K562 (cell line): ENCODE results near the gene TEAD3. TPM values are rescaled to one million over a fixed set of nuclear protein-coding genes. Genes with fewer than 3 reads are reported as not detected.
A peak's percentile ranks its signal among the peaks of the same experiment; 100 is the strongest.

Experiments
- BDP1 ChIP-seq: IDR thresholded peaks from 3 replicates; pipeline ENCODE4 v1.6.1; 2011; ENCODE audit not compliant: insufficient read length, insufficient read depth
- CCNT2 ChIP-seq: IDR thresholded peaks from 2 replicates; pipeline ENCODE4 v1.6.1; 2011; ENCODE audit warnings: borderline replicate concordance, low read depth, mild to moderate bottlenecking, moderate library complexity, mixed read lengths, low read length; ENCODE audit not compliant: insufficient read length; ENCODE audit errors: extremely low read depth
- FOXA1 ChIP-seq: fragments of 450-650 bp; IDR thresholded peaks from 2 replicates; pipeline ENCODE4 v1.6.1; 2016; ENCODE audit warnings: mild to moderate bottlenecking, borderline replicate concordance
- NCOA1 ChIP-seq: fragments of 450-650 bp; IDR thresholded peaks from 2 replicates; pipeline ENCODE4 v1.6.1; 2016; ENCODE audit warnings: low read depth
- PRPF4 ChIP-seq: fragments of 200-400 bp; formaldehyde crosslinking; IDR thresholded peaks from one replicate; pipeline ENCODE4 v1.6.1; 2017; ENCODE audit warnings: low read length, low read depth, mild to moderate bottlenecking; ENCODE audit not compliant: insufficient read depth, poor library complexity, severe bottlenecking
- RFX1 ChIP-seq: fragments of 450-650 bp; IDR thresholded peaks from 2 replicates; pipeline ENCODE4 v1.6.1; 2016; ENCODE audit warnings: mild to moderate bottlenecking, moderate library complexity
- RHOXF2B ChIP-seq: fragments of 250-450 bp; sonication (Bioruptor Pico); conservative IDR thresholded peaks from 2 replicates; pipeline ENCODE4 v1.5.1; 2021
- SMARCC2 ChIP-seq: fragments of 450-650 bp; IDR thresholded peaks from 2 replicates; pipeline ENCODE4 v1.6.1; 2017; ENCODE audit warnings: antibody characterized with exemption, moderate library complexity, mild to moderate bottlenecking, low read depth
- TFE3 ChIP-seq: fragments of 450-650 bp; formaldehyde crosslinking; IDR thresholded peaks from 2 replicates; pipeline ENCODE4 v1.4.0; 2020; ENCODE audit warnings: mild to moderate bottlenecking, mixed read lengths
- ZBTB33 ChIP-seq: sonication (generic); formaldehyde crosslinking; IDR thresholded peaks from 2 replicates; pipeline ENCODE4 v1.8.1; 2023; ENCODE audit warnings: mild to moderate bottlenecking, missing genetic modification reagents
- ZNF217 ChIP-seq: sonication (generic); formaldehyde crosslinking; IDR thresholded peaks from 2 replicates; pipeline ENCODE4 v1.8.0; 2022; ENCODE audit warnings: mild to moderate bottlenecking, missing genetic modification reagents
- ZNF23 ChIP-seq: fragments of 250-450 bp; sonication (Bioruptor Pico); IDR thresholded peaks from 2 replicates; pipeline ENCODE4 v1.4.0; 2020; ENCODE audit warnings: mild to moderate bottlenecking
- ZNF282 ChIP-seq: sonication (generic); formaldehyde crosslinking; IDR thresholded peaks from 2 replicates; pipeline ENCODE4 v1.8.1; 2023; ENCODE audit warnings: missing genetic modification reagents
- ZNF655 ChIP-seq: fragments of 250-450 bp; sonication (Bioruptor Pico); IDR thresholded peaks from 2 replicates; pipeline ENCODE4 v1.5.0; 2021
- ZNF75A ChIP-seq: fragments of 450-650 bp; formaldehyde crosslinking; IDR thresholded peaks from 2 replicates; pipeline ENCODE4 v1.4.0; 2020; ENCODE audit warnings: mild to moderate bottlenecking
- ZNF77 ChIP-seq: fragments of 250-450 bp; sonication (Bioruptor Pico); IDR thresholded peaks from 2 replicates; pipeline ENCODE4 v1.5.0; 2020
- polyA plus RNA-seq, 8 experiments: library from polyadenylated mRNA; depleted of rRNA in 4 of 8; stranded (reverse) in 5 of 8; unstranded in 3 of 8; fragments of >200 nt; fragmentation: Nextera tagmentation in 2 of 8; fragmentation: Illumina TruSeq in 1 of 8; extraction: Ambion mirVana in 2 of 8; extraction: Trizol in 1 of 8; gene quantifications; 2 replicates each; pipeline versions ENCODE4 v1.2.1 to v1.2.3, GENCODE V29; 2011 to 2014; ENCODE audit warnings: inconsistent platforms in 1 of 8, missing spikeins in 1 of 8
- total RNA-seq, 7 experiments: library from RNA; depleted of rRNA in 6 of 7; stranded (reverse); fragments of >200 nt in 6 of 7; fragmentation: Illumina TruSeq in 2 of 7; extraction: Trizol in 2 of 7; gene quantifications; 2 replicates each; pipeline versions ENCODE4 v1.2.1 to v1.2.3, GENCODE V29; 2011 to 2021; ENCODE audit warnings: low replicate concordance in 1 of 7
- TF ChIP-seq, protein P1 (sequence below): fragments of 450-650 bp; IDR thresholded peaks from 2 replicates; pipeline ENCODE4 v1.6.1; 2016; ENCODE audit warnings: mild to moderate bottlenecking
- TF ChIP-seq, protein P2 (sequence below): IDR thresholded peaks from 2 replicates; pipeline ENCODE4 v1.6.1; 2011; ENCODE audit not compliant: insufficient read length; ENCODE audit errors: extremely low read depth

TEAD3 gene
- total and polyA plus RNA-seq, 9 of the 15 experiments (the other 6 are each of a cell fraction or from before 2014, with no cell fraction given): 0.63 to 13.2 (median 3.3) TPM

DNA sequence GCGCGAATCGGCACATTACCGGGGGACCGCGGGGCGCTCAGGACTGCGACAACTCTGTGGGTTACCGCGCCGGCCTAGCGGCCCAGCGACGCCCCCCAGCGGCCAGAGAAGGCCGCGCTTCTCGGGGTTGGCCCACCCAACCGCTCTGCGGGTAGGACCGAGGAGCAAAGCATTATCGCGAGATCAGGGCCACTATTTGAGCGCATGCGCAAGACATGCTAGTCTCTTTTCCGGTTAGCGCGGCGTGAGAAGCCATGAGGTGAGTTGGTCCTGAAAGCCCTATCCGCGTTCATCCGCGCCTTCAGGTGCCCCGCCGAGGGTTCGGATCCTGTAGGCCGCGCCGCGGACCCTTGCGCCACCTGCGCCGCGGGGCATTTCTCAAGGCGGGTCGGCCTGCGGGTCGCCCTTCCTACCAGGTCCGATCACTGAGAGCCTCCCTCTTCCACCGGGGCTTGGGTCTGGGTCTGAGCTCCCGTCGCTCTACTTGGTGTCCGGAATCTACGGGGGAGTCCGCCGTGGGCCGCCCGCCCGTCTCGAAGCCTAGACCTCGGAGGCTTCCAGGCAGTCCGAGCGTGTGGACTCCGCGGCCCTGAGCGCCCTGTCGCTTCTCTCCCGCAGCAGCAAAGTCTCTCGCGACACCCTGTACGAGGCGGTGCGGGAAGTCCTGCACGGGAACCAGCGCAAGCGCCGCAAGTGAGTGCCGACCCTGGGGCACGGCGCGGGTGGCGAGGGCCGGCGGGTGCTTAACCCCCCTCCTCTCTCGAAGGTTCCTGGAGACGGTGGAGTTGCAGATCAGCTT, 28.5 kb downstream of the TEAD3 start, which contains the start of gene RPL10A (continued):
- TF ChIP-seq ZNF655 (no peak), ZNF282 (CRISPR knock-in tag) (no peak; the same call in 1 of the 2 replicates), SMARCC2 (no peak), ZNF217 (CRISPR knock-in tag) (no peak), NCOA1 (no peak; the same call in 1 of the 2 replicates), RHOXF2B (CRISPR knock-in tag) (0 out of 2 replicates have a peak, but pooled peaks have one; percentile 63), CCNT2 (peak; percentile 87), ZNF23 (CRISPR knock-in tag) (no peak), PRPF4 (peak; percentile 94), RFX1 (no peak), ZNF75A (CRISPR knock-in tag) (no peak), ZNF77 (CRISPR knock-in tag) (no peak), BDP1 (no peak), FOXA1 (no peak), ZBTB33 (CRISPR knock-in tag) (no peak; the same call in 1 of the 2 replicates), TFE3 (CRISPR knock-in tag) (no peak)
- TF ChIP-seq, protein P1, sequence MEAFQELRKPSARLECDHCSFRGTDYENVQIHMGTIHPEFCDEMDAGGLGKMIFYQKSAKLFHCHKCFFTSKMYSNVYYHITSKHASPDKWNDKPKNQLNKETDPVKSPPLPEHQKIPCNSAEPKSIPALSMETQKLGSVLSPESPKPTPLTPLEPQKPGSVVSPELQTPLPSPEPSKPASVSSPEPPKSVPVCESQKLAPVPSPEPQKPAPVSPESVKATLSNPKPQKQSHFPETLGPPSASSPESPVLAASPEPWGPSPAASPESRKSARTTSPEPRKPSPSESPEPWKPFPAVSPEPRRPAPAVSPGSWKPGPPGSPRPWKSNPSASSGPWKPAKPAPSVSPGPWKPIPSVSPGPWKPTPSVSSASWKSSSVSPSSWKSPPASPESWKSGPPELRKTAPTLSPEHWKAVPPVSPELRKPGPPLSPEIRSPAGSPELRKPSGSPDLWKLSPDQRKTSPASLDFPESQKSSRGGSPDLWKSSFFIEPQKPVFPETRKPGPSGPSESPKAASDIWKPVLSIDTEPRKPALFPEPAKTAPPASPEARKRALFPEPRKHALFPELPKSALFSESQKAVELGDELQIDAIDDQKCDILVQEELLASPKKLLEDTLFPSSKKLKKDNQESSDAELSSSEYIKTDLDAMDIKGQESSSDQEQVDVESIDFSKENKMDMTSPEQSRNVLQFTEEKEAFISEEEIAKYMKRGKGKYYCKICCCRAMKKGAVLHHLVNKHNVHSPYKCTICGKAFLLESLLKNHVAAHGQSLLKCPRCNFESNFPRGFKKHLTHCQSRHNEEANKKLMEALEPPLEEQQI: 0 out of 2 replicates have a peak, but pooled peaks have one; percentile 79
- TF ChIP-seq, protein P2, sequence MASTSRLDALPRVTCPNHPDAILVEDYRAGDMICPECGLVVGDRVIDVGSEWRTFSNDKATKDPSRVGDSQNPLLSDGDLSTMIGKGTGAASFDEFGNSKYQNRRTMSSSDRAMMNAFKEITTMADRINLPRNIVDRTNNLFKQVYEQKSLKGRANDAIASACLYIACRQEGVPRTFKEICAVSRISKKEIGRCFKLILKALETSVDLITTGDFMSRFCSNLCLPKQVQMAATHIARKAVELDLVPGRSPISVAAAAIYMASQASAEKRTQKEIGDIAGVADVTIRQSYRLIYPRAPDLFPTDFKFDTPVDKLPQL: peak; percentile 82
